D721Med (cell line): ENCODE data around the gene GOLGB1.

Experiments used
- DNase-seq: peaks from one replicate; pipeline ENCODE4 v3.0.0; 2011; ENCODE audit warnings: low spot score; ENCODE audit not compliant: insufficient read length
- FAIRE-seq: peaks from 2 replicates; lab custom pipeline; 2011; peaks lifted over from hg19 to GRCh38; lab: Jason Lieb, UNC
- TF ChIP-seq, protein P1 (sequence below): IDR thresholded peaks from 2 replicates; pipeline ENCODE4 v1.5.1; 2012; ENCODE audit warnings: mild to moderate bottlenecking, control low read depth; ENCODE audit not compliant: insufficient read depth; ENCODE audit errors: missing control alignments

GOLGB1 gene

DNA sequence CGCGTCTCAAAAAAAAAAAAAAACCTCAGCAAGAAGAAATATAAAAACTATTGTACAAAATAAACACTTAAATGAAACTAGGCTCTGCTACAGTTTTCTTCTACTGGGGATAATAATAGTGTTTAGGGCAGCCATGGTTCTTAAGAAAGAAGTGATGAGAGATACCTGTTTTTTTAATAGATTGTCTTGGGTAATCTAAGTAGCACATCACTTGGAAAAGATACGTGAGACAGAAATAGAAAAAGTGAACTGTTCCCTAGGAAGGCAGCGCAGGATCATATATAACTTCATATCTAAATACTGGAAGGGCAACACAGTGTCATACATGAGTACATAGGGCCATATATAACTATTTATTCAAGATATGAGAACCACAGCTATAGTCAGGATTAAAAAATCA lies 11.9 kb downstream of the GOLGB1 start:
- TF ChIP-seq, protein P1, sequence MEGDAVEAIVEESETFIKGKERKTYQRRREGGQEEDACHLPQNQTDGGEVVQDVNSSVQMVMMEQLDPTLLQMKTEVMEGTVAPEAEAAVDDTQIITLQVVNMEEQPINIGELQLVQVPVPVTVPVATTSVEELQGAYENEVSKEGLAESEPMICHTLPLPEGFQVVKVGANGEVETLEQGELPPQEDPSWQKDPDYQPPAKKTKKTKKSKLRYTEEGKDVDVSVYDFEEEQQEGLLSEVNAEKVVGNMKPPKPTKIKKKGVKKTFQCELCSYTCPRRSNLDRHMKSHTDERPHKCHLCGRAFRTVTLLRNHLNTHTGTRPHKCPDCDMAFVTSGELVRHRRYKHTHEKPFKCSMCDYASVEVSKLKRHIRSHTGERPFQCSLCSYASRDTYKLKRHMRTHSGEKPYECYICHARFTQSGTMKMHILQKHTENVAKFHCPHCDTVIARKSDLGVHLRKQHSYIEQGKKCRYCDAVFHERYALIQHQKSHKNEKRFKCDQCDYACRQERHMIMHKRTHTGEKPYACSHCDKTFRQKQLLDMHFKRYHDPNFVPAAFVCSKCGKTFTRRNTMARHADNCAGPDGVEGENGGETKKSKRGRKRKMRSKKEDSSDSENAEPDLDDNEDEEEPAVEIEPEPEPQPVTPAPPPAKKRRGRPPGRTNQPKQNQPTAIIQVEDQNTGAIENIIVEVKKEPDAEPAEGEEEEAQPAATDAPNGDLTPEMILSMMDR: no peak
- no peak for DNase-seq
- FAIRE-seq: no peak

- DNase-seq: no peak
- no peak for FAIRE-seq
- TF ChIP-seq, protein P1: no peak
These were observed 13.4 kb downstream of the GOLGB1 start for GRCh38 chr3:121736112-121736511.

DNA sequence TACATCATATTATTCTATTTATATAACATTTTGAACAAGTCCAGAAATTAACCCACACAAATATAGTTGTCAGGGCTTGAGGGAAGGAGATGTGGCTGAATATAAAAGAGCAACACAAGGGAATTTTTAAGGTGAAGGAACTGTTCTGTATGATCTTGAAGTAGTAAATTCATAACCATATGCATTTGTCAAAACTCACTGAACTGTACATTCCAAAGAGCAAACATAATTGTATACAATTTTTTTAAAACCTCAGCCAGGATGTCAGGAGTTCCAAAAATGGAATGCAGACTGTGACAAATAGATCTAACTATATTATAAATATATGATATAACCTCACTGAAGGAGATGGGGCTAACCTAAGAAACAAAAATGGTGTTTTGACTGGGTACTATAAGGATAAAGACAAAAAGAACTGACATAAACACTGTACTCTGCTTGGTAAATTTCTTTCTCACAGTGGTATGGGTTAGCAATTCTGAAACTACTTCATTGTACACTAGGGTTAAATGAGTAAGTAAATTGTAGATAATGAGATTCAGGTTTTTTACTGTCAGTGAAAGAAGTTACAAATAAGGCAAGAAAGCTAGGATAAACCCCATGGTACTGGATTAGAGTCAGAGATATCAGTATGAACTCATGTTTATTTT lies 14.4 kb downstream of the GOLGB1 start:
- FAIRE-seq (no peak), DNase-seq (no peak)
- TF ChIP-seq, protein P1: no peak

DNA sequence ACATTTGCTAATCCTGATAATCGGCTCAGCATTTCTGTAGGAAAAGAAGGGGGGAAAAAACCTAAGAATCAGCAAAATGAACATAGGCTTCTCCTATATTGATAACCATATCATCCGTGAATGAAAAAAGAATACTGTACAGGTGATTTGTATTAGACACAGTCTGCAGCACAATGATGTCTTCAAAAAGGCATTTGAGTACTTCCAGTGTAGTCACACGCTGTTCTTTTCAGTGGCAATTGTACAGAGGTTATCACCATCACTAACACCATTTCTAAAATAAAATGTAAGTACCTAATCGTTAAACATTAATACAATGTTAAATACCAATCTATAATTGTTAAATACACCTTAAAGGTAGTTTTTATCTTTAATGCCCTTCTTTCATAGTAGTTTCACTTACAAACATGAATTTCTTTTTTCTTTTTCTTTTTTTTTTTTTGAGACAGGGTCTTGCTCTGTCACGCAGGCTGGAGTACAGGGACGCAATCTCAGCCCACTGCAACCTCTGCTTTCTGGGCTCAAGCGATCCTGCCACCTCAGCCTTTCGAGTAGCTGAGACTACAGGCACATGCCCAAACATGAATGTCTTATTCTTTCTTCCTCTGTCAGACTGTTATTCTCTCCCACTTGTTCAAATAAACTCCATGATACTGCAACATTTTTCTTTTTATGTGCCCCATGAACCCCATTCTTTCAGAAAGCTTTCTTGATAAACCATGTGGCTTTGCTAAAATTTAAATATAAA lies 18.4 kb downstream of the GOLGB1 start:
- DNase-seq: no peak
- TF ChIP-seq, protein P1: no peak
- FAIRE-seq: peak; percentile 89

- TF ChIP-seq, protein P1: no peak
- DNase-seq: no peak
- no peak for FAIRE-seq
These were observed 25.4 kb downstream of the GOLGB1 start for GRCh38 chr3:121724130-121724529.

- no peak for FAIRE-seq
- DNase-seq: no peak
- TF ChIP-seq, protein P1: no peak
These were observed 26.1 kb downstream of the GOLGB1 start for GRCh38 chr3:121723485-121723884.

DNA sequence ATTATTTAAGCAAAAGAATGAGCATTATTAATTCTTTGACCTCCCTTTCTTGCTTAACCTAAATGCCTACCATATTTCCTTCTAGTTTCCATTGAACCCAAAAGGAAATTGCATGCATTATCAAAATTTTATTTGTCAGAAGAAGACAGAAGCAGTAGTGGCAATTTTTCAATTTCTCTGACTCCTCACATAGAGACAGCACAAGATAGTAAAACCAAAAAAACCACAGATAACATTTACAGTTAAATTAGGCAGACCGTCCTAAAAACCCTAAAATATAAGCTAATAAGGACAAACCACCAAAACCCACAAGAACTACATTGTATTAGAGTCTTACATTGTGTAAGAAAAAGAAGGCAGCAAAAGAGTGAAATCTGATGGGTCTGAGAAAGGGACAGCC lies 27.1 kb downstream of the GOLGB1 start:
- TF ChIP-seq, protein P1: no peak
- FAIRE-seq (no peak), DNase-seq (no peak)
